Endothelial cell of umbilical vein (primary cell): ENCODE measurements around the gene ZNF317.

ENCODE experiments used
- EZH2 ChIP-seq: IDR thresholded peaks from 2 replicates; pipeline ENCODE4 v1.6.1; 2012; ENCODE audit warnings: borderline replicate concordance, low read depth, mild to moderate bottlenecking, moderate library complexity, low read length, inconsistent platforms; ENCODE audit not compliant: severe bottlenecking
- POLR2A ChIP-seq: IDR thresholded peaks from 2 replicates; pipeline ENCODE4 v1.6.1; 2012; ENCODE audit warnings: low read depth, mild to moderate bottlenecking, control low read depth, low read length
- POLR2AphosphoS5 ChIP-seq: IDR thresholded peaks from 2 replicates; pipeline ENCODE4 v1.6.1; 2012; ENCODE audit warnings: low read depth, mild to moderate bottlenecking, control low read depth, low read length, moderate library complexity; ENCODE audit not compliant: insufficient read depth
- TF ChIP-seq, protein P1 (sequence below), 2 donors: IDR thresholded peaks; 1 replicate in 1 of 2; 2 replicates in 1 of 2; pipeline ENCODE4 v1.5.1; 2011; ENCODE audit warnings: low read length in 2 of 2, mild to moderate bottlenecking in 2 of 2, moderate library complexity in 2 of 2, control low read depth in 1 of 2, inconsistent platforms in 1 of 2, low read depth in 1 of 2; ENCODE audit not compliant: insufficient read depth in 1 of 2; ENCODE audit errors: extremely low read depth in 1 of 2

- TF ChIP-seq POLR2A (no peak), POLR2AphosphoS5 (no peak), EZH2 (no peak)
- TF ChIP-seq, protein P1, sequence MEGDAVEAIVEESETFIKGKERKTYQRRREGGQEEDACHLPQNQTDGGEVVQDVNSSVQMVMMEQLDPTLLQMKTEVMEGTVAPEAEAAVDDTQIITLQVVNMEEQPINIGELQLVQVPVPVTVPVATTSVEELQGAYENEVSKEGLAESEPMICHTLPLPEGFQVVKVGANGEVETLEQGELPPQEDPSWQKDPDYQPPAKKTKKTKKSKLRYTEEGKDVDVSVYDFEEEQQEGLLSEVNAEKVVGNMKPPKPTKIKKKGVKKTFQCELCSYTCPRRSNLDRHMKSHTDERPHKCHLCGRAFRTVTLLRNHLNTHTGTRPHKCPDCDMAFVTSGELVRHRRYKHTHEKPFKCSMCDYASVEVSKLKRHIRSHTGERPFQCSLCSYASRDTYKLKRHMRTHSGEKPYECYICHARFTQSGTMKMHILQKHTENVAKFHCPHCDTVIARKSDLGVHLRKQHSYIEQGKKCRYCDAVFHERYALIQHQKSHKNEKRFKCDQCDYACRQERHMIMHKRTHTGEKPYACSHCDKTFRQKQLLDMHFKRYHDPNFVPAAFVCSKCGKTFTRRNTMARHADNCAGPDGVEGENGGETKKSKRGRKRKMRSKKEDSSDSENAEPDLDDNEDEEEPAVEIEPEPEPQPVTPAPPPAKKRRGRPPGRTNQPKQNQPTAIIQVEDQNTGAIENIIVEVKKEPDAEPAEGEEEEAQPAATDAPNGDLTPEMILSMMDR (IDR thresholded peaks at IDR 0.05; ENCODE audit: extremely low read depth in 1 of 2, insufficient read depth in 1 of 2, low read depth in 1 of 2, low read length in 2 of 2): no peak
Observed at GRCh38 chr19:9161427-9161826, 21.2 kb downstream of the ZNF317 start.
